HG03457 (cell line): ENCODE results near the gene CP.

ENCODE experiments used
- ATAC-seq: cut with Tn5 transposase; IDR thresholded peaks from one replicate; pipeline ENCODE4 v1.9.1; 2021; ENCODE audit warnings: moderate number of reproducible peaks; ENCODE audit not compliant: unreplicated experiment

Gene CP

DNA sequence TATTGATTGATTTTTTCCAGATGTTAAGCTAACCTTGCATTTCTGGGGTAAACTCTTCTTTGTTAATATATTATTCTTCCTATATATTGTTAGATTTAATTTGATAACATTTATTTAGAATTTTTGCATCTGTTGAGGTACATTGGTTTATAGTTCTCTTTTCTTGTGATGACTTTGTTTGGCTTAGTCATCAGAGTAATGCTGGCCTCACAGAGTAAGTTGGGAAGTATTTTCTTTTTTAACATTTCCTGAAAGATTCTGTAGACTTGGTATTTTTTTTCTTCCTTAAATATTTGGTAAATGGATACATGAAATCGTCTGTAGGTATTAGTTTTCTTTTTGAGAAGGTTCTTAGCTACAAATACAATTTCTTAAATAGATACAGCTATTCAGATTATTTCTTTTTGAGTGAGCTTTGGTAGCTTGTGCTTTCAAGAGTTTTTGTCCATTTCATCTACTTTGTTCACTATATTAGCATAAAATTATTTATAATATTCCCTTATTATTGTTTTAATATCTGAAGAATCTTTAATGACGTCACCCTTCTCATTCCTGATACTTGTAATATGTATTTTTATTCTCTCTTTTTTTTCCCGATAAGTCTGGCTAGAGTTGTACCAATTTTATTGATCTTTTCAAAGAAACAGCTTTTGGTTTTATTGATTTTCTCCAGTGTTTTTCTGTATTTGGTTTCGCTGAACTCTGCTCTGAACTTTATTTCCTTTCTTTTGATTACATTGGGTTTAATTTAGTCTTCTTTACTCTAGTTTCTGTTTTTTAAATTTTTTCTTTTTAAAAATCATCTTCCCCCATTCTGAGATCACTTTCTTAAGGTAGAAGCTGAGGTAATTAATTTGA is 98.7 kb downstream of the CP start:
- ATAC-seq, result no peak
